Caco-2 (cell line): ENCODE results near the gene NLGN1. TPM values are rescaled to one million over a fixed set of nuclear protein-coding genes. Genes with fewer than 3 reads are reported as not detected.

ENCODE experiments used
- BruUV-seq: library from RNA; stranded (reverse); fragments of 400-500 nt; replicated peaks from 2 replicates; lab custom pipeline; 2021; lab: Mats Ljungman, UMichigan
- CTCF ChIA-PET: fragments of 300-600 bp; sonication (Branson Sonifier 250); formaldehyde crosslinking; loops from one replicate; lab custom pipeline; 2022; ENCODE audit warnings: antibody characterized with exemption; lab: Charles Lee
- POLR2A ChIA-PET: fragments of 300-600 bp; sonication (Branson Sonifier 250); formaldehyde crosslinking; loops from one replicate; lab custom pipeline; 2022; ENCODE audit warnings: antibody characterized with exemption; lab: Charles Lee
- DNase-seq, 2 experiments: peaks; one replicate each; pipeline versions ENCODE4 v3.0.0 to v3.0.0-alpha.2; 2020 to 2022
- H3K27me3 ChIP-seq: replicated peaks from 2 replicates; pipeline ENCODE4 v1.6.0; 2011; ENCODE audit warnings: low read length; ENCODE audit not compliant: control insufficient read depth, insufficient read depth
- H3K36me3 ChIP-seq: 2 replicates; pipeline ENCODE4 v1.5.1; 2011; ENCODE audit warnings: low read length; ENCODE audit not compliant: control insufficient read depth, insufficient read depth
- H3K4me1 ChIP-seq: fragments of 250-450 bp; sonication (Bioruptor Pico); 2 replicates; pipeline ENCODE4 v1.5.1; 2020; ENCODE audit warnings: mild to moderate bottlenecking
- H3K4me3 ChIP-seq: 2 replicates; pipeline ENCODE4 v1.5.1; 2011; ENCODE audit warnings: low read depth, mild to moderate bottlenecking, control low read depth, low read length
- H3K9me3 ChIP-seq: fragments of 250-450 bp; sonication (Bioruptor Pico); 2 replicates; pipeline ENCODE4 v1.5.1; 2020; ENCODE audit warnings: mild to moderate bottlenecking, moderate library complexity
- H3K27ac Mint-ChIP-seq: one replicate; pipeline ENCODE4 v1.8.0; 2022; ENCODE audit warnings: mixed read lengths; ENCODE audit not compliant: unreplicated experiment
- H3K27me3 Mint-ChIP-seq: one replicate; pipeline ENCODE4 v1.8.0; 2022; ENCODE audit warnings: mixed read lengths; ENCODE audit not compliant: insufficient read depth, unreplicated experiment
- H3K36me3 Mint-ChIP-seq: one replicate; pipeline ENCODE4 v1.8.0; 2022; ENCODE audit warnings: mild to moderate bottlenecking, mixed read lengths; ENCODE audit not compliant: insufficient read depth, unreplicated experiment
- H3K4me1 Mint-ChIP-seq: one replicate; pipeline ENCODE4 v1.8.0; 2022; ENCODE audit warnings: low read depth, mixed read lengths; ENCODE audit not compliant: unreplicated experiment
- H3K4me3 Mint-ChIP-seq: one replicate; pipeline ENCODE4 v1.8.0; 2022; ENCODE audit warnings: mild to moderate bottlenecking, moderate library complexity, mixed read lengths; ENCODE audit not compliant: unreplicated experiment
- H3K9me3 Mint-ChIP-seq: one replicate; pipeline ENCODE4 v1.8.0; 2022; ENCODE audit warnings: mixed read lengths; ENCODE audit not compliant: unreplicated experiment
- intact Hi-C: fragments of 100-400 bp; cut with micrococcal nuclease; formaldehyde crosslinking; loops from one replicate; pipeline ENCODE4 v1.10.0; 2022; ENCODE audit not compliant: unreplicated experiment
- total RNA-seq: library from RNA; stranded (reverse); gene quantifications from 2 replicates; pipeline ENCODE4 v1.2.3, GENCODE V29; 2022
- TF ChIP-seq, protein P1 (sequence below), 2 experiments: fragments of 200-600 bp in 1 of 2; IDR thresholded peaks; 1 replicate in 1 of 2; 2 replicates in 1 of 2; pipeline versions ENCODE4 v1.5.1 to v1.8.0; 2011 to 2022; ENCODE audit warnings: antibody characterized with exemption in 1 of 2, control low read depth in 1 of 2, inconsistent platforms in 1 of 2, low read depth in 1 of 2, low read length in 1 of 2, mild to moderate bottlenecking in 1 of 2, moderate library complexity in 1 of 2; ENCODE audit not compliant: insufficient read depth in 1 of 2, severe bottlenecking in 1 of 2, unreplicated experiment in 1 of 2

The NLGN1 gene
- total RNA-seq, 1 experiment from 2014 or later, result not detected

DNA sequence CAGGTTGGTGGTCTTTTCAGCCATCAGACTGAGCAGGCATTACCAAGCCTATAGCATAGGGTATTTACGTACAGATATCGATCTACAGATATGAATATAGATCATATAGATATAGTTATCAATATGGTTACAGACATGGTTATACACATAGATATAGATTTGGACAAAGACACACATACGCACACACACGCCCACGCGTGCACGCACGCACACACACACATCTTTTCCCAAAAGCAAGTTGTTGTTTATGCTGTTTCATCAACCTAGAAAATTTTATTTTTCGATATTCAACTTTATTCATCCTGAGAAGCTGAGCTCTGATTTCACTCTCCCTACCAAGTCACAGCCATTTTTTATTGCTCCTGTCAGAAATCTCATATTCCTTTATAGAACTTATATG, 309.1 kb downstream of the NLGN1 start:
- Histone ChIP-seq H3K36me3 (no peaks in the 10 kb centered on the region), H3K9me3 (no peaks in the 10 kb centered on the region), H3K4me3 (no peak overlapping the region), H3K27me3 (no peaks in the 10 kb centered on the region), H3K4me1 (peaks cover 4% of the 10 kb centered on the region; the same call in 1 of the 2 replicates)
- DNase-seq, result no peak
- Mint-ChIP-seq H3K4me1 (no peaks in the 10 kb centered on the region), H3K9me3 (no peaks in the 10 kb centered on the region), H3K27ac (no peak overlapping the region), H3K4me3 (no peak overlapping the region), H3K36me3 (no peaks in the 10 kb centered on the region), H3K27me3 (no peaks in the 10 kb centered on the region)
- TF ChIP-seq, protein P1, sequence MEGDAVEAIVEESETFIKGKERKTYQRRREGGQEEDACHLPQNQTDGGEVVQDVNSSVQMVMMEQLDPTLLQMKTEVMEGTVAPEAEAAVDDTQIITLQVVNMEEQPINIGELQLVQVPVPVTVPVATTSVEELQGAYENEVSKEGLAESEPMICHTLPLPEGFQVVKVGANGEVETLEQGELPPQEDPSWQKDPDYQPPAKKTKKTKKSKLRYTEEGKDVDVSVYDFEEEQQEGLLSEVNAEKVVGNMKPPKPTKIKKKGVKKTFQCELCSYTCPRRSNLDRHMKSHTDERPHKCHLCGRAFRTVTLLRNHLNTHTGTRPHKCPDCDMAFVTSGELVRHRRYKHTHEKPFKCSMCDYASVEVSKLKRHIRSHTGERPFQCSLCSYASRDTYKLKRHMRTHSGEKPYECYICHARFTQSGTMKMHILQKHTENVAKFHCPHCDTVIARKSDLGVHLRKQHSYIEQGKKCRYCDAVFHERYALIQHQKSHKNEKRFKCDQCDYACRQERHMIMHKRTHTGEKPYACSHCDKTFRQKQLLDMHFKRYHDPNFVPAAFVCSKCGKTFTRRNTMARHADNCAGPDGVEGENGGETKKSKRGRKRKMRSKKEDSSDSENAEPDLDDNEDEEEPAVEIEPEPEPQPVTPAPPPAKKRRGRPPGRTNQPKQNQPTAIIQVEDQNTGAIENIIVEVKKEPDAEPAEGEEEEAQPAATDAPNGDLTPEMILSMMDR (IDR thresholded peaks at IDR 0.05; ENCODE audit: insufficient read depth in 1 of 2, low read depth in 1 of 2, low read length in 1 of 2, severe bottlenecking in 1 of 2, unreplicated experiment in 1 of 2), result no peak
- intact Hi-C loops, result no loop called here
- POLR2A ChIA-PET, result no interaction called here
- CTCF ChIA-PET, result no interaction called here
- no TSS peak for BruUV-seq

DNA sequence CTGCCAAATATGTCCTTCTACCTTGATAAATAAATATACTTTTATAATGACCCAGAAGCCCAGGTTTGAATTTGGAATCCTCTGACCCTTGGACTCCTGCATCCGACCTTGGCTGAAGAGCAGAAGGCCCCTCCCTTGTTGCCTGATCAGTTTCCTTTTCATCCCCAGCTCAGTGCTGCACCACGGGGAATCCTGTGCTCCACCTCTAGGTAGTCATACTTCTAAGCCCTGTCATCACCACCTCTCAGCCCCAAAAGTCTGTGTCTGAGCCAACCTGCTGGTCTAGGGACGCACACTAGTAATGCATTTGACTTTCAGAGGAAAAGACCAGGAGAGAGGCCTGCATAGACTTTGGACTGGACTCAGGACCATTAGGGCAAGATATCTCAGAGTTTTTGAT, 310.6 kb downstream of the NLGN1 start:
- ChIA-PET POLR2A (no interaction called here), CTCF (no interaction called here)
- BruUV-seq, result no TSS peak
- no peak overlapping the region for H3K4me3 Mint-ChIP-seq
- DNase-seq, result no peak
- no peak overlapping the region for H3K27ac Mint-ChIP-seq
- H3K36me3 Mint-ChIP-seq, result no peaks in the 10 kb centered on the region
- no peaks in the 10 kb centered on the region for H3K4me1 Mint-ChIP-seq
- no peak overlapping the region for H3K4me3 ChIP-seq
- H3K9me3 ChIP-seq, result no peaks in the 10 kb centered on the region
- H3K4me1 ChIP-seq, result peaks cover 9% of the 10 kb centered on the region; the same call in 1 of the 2 replicates
- H3K9me3 Mint-ChIP-seq, result no peaks in the 10 kb centered on the region
- no peaks in the 10 kb centered on the region for H3K27me3 ChIP-seq
- no peaks in the 10 kb centered on the region for H3K36me3 ChIP-seq
- intact Hi-C loops, result no loop called here
- TF ChIP-seq, protein P1 (IDR thresholded peaks at IDR 0.05; ENCODE audit: insufficient read depth in 1 of 2, low read depth in 1 of 2, low read length in 1 of 2, severe bottlenecking in 1 of 2, unreplicated experiment in 1 of 2), result no peak
- peaks cover 3% of the 10 kb centered on the region for H3K27me3 Mint-ChIP-seq

DNA sequence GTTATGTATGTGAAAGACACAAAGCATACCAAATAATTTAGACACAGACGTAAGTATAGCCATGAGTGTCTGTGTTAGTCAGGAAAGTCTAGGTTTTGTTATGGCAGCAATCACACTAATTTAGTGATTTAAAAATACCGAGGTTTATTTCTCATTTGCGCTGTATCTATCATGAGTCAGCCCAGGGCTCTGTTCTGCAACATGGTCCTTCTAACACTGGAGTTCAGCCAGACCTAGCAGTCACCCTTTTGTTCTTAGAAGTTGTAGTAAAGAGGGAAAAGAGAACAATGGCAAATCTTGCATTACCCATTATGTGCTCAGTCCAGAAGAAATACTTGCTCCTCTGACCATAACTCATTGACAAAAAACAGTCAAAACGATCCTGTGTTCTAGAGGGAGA, 311.5 kb downstream of the NLGN1 start:
- Mint-ChIP-seq H3K9me3 (no peaks in the 10 kb centered on the region), H3K27me3 (peaks cover 3% of the 10 kb centered on the region), H3K4me3 (no peak overlapping the region), H3K27ac (no peak overlapping the region), H3K36me3 (no peaks in the 10 kb centered on the region), H3K4me1 (no peaks in the 10 kb centered on the region)
- no peaks in the 10 kb centered on the region for H3K36me3 ChIP-seq
- DNase-seq, result no peak
- POLR2A ChIA-PET, result no interaction called here
- H3K4me1 ChIP-seq, result peaks cover 9% of the 10 kb centered on the region; the same call in 1 of the 2 replicates
- intact Hi-C loops, result no loop called here
- BruUV-seq, result no TSS peak
- CTCF ChIA-PET, result no interaction called here
- TF ChIP-seq, protein P1 (IDR thresholded peaks at IDR 0.05; ENCODE audit: insufficient read depth in 1 of 2, low read depth in 1 of 2, low read length in 1 of 2, severe bottlenecking in 1 of 2, unreplicated experiment in 1 of 2), result no peak
- H3K27me3 ChIP-seq, result no peaks in the 10 kb centered on the region
- no peaks in the 10 kb centered on the region for H3K9me3 ChIP-seq
- H3K4me3 ChIP-seq, result no peak overlapping the region
